Embryonic facial prominence (tissue), 1 donor: ENCODE measurements around the gene SLC22A7.
"Not testable (repeated sequence)": the region's sequence is repeated elsewhere in the genome, so short reads cannot be mapped to it uniquely, and the experiment has no call there.

Experiments used
- DNase-seq: peaks from one replicate; pipeline ENCODE4 v3.0.0-alpha.2; 2016; ENCODE audit errors: extremely low spot score

The SLC22A7 gene

DNA sequence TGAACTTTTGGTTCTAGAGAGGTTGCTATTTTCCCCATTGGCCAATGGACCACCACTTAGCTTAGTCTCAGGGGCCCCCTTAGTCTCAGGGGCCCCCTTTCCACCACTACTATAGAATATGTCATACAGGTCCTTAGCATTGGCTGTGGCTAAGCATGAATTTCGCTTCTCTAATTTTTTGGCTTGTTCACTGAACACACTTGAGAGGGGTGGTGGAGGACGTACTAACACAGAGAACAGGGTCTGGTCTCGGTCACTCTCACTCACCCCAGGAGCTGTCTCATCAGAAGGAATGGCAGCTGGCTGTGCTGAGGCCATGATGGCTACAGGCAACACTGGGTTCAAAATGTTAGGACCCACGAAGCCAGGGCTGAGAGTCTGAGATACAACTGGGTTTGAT, 41.1 kb downstream of the SLC22A7 start:
- no peak for DNase-seq

DNA sequence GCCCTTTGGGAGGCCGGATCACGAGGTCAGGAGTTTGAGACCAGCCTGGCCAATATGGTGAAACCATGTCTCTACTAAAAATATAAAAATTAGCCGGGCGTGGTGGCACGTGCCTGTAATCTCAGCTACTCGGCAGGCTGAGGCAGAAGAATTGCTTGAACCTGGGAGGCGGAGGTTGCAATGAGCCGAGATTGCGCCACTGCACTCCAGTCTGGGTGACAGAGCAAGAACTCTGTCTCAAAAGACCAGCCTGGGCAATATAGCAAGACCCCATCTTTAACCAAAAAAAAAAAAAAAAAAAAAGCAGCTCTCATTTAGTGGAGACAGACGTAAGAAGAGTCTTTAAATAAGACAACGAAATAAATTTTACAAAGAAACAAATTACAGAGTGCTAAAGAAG, 48.2 kb downstream of the SLC22A7 start:
- not testable (repeated sequence) for DNase-seq

DNA sequence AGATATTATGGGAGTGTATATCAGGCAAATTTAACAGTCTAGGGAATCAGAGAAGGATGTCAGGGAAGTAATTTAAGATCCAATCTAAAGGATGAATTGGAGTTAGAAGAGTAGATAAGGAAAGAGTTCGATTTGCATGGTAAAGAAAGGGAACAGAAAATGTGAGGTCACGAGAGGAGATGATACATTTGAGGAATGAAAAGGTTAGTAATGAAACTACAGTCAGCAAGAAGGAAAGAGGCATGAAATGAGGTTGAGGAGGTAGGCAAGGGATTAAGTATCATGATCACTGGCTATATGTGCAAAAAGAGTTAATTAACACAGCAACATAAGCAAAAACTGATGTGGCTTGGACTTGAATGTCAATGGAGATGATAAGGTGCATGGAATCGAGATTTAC, 49.0 kb downstream of the SLC22A7 start:
- no peak for DNase-seq

DNA sequence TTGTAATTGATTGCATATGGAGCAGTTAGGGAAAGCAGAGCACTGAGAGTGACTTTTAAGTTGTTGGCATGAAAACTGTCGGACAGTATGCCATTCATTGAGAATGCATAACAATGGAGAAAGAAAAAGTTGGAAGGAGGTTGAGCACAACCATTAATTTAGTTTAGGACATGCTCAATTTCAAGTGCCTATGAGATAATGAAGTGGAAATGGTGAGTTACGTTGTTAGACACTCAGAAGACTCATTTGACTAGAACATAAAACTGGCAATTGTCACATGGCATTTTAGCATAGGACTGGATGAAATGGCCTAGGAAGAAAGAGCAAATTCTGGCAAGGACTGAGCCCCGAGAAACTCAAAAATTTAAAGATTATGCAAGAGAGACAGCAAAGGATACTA, 49.4 kb downstream of the SLC22A7 start:
- no peak for DNase-seq

DNA sequence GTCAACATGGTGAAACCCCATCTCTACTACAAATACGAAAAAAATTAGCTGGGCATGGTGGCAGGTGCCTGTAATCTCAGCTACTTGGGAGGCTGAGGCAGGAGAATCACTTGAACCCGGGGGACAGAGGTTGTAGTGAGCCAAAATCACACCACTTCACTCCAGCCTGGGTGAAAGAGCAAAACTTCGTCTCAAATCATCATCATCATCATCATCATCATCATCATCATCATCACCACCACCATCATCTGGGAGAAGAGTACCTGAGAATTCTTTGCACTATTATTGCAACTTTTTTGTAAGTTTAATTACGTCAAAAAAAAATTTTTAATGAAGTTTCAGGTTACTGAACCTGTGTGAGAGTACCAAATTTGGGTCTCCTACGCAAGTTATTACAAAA, 53.9 kb downstream of the SLC22A7 start:
- not testable (repeated sequence) for DNase-seq
